GM12891 (cell line): Measurements from ENCODE around the gene MTHFS.
"Not testable (repeated sequence)": the region's sequence is repeated elsewhere in the genome, so short reads cannot be mapped to it uniquely, and the experiment has no call there.

Source experiments
- DNase-seq: peaks from one replicate; pipeline ENCODE4 v3.0.0; 2011; ENCODE audit warnings: low spot score; ENCODE audit not compliant: insufficient read length
- FAIRE-seq: peaks from 2 replicates; lab custom pipeline; 2011; peaks lifted over from hg19 to GRCh38; lab: Jason Lieb, UNC
- PAX5 ChIP-seq: IDR thresholded peaks from 2 replicates; pipeline ENCODE4 v1.6.1; 2011; ENCODE audit warnings: low read length, moderate library complexity, mild to moderate bottlenecking; ENCODE audit not compliant: insufficient read depth, severe bottlenecking
- POLR2A ChIP-seq: IDR thresholded peaks from 2 replicates; pipeline ENCODE4 v1.6.1; 2011; ENCODE audit warnings: low read depth, low read length, control low read depth
- POLR2AphosphoS5 ChIP-seq: IDR thresholded peaks from 2 replicates; pipeline ENCODE4 v1.6.1; 2011; ENCODE audit warnings: low read depth, low read length, control low read depth
- POU2F2 ChIP-seq: IDR thresholded peaks from 2 replicates; pipeline ENCODE4 v1.6.1; 2011; ENCODE audit warnings: low read depth, mild to moderate bottlenecking, control low read depth, low read length, moderate library complexity
- SPI1 ChIP-seq: IDR thresholded peaks from 2 replicates; pipeline ENCODE4 v1.6.1; 2011; ENCODE audit warnings: low read depth, low read length, control low read depth
- TAF1 ChIP-seq: IDR thresholded peaks from 2 replicates; pipeline ENCODE4 v1.6.1; 2011; ENCODE audit warnings: low read depth, low read length, control low read depth

Gene MTHFS

DNA sequence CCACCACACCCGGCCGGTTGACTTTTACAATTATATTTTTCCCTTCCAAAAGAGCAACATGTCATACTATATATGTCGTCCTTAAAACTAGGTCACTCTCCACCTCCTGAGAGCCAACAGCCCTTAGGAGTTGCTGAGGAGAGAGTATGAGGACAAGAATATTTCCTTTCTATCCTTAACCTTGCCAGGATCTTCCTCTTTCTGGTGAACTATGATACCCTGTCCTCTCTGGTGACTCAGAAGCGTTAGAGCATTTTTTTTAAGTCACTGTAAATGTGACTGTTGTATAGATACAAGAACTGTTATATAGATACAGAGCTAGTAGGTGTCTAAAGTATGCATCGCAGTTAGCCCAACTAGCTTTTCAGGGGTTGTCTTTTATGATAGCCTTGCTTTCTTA lies 33.7 kb upstream of the MTHFS start:
- FAIRE-seq, result no peak
- TF ChIP-seq PAX5 (no peak), POLR2A (no peak), POLR2AphosphoS5 (no peak), POU2F2 (no peak), TAF1 (no peak), SPI1 (no peak)
- DNase-seq, result no peak

DNA sequence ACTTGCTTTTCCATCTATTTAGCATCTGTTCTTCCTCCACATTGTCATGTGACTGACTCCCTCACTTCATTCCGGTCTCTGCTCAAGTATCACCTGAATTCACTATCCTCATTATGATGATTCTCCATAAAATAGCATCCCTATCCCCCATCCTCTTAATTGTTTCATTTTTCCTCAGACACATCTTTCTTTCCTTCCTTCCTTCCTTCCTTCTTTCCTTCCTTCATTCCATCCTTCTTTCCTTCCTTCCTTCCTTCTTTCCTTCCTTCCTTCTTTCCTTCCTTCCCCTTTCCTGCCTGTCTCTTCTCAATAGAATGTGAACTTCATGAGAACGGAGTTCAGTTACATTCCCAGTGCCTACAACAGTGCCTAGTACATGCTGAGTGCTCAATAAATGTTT lies 32.6 kb upstream of the MTHFS start:
- DNase-seq, result no peak
- TF ChIP-seq POLR2A (no peak), POU2F2 (no peak), SPI1 (no peak), PAX5 (no peak), POLR2AphosphoS5 (no peak), TAF1 (no peak)
- FAIRE-seq, result no peak

DNA sequence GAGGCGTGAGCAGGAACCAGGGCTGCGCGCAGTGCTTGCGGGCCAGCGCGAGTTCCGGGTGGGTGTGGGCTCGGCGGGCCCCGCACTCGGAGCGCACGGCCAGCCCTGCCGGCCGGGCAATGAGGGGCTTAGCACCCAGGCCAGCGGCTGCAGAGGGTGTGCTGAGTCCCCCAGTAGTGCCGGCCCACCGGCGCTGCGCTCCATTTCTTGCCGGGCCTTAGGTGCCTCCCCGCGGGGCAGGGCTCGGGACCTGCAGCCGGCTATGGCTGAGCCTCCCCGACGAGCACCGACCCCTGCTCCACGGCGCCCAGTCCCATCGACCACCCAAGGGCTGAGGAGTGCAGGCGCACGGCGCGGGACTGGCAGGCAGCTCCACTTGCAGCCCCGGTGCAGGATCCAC lies 29.3 kb upstream of the MTHFS start:
- FAIRE-seq, DNase-seq: not testable (repeated sequence)

DNA sequence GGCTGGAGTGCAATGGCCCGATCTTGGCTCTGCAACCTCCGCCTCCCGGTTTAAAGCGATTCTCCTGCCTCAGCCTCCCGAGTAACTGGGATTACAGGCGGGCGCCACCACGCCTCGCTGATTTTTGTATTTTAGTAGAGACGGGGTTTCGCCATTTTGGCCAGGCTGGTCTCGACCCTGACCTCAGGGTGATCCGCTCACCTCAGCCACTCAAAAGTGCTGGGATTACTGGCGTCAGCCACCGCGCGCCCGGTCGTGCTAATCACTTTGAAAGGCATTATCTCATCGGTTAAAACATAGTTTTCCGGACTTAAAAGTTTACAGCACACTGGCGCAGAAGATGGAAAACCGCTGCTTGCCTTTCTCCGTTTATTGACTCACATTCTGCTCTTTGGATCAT lies 27.6 kb upstream of the MTHFS start:
- TF ChIP-seq POU2F2 (no peak), POLR2AphosphoS5 (no peak), POLR2A (no peak), SPI1 (no peak), PAX5 (no peak), TAF1 (no peak)
- DNase-seq, result no peak
- no peak for FAIRE-seq

- peak; percentile 99 for FAIRE-seq
- peak; percentile 97 for DNase-seq
- TF ChIP-seq TAF1, result peak; percentile 92
- no peak for TF ChIP-seq PAX5
- peak; percentile 96 for TF ChIP-seq POLR2AphosphoS5
- TF ChIP-seq SPI1, result peak; percentile 37; the same call in 1 of the 2 replicates
- TF ChIP-seq POLR2A, result peak; percentile 99
- peak; percentile 83 for TF ChIP-seq POU2F2
These were observed 26.8 kb upstream of the MTHFS start for GRCh38 chr15:79923515-79924169.

GRCh38 chr15:79923079-79923514 lies 26.3 kb upstream of the MTHFS start:
- peak; percentile 74 for DNase-seq

DNA sequence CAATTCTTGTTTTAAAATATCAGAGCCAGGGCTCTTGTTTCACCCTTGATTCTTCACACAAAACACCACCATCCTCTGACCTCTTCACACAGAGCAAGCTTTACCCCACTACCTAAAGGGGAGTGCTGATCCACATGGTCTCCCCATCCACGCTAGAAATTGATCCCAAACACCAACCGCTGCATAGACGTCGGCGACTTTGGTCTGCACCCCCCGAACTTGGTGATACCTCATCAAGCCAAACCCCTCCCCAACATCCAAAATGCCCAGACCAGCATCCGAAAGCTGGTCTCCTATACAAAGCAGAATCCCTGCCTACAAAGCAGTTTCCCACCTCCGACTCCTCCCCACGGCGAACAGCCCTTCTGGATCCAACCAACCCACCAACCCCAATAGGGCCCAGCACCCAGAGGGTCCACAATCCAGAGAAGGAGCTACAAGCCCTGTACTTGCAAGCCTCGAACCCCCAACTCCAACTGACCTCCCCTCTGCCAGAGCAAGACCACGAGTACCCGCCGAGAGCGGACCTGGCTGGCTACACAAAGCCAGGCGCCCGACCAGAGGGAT lies 25.8 kb upstream of the MTHFS start:
- FAIRE-seq, result no peak
- TF ChIP-seq POLR2A (no peak), SPI1 (no peak), POLR2AphosphoS5 (no peak), POU2F2 (no peak), PAX5 (no peak)

More at GRCh38 chr15:79923079-79923514, 26.3 kb upstream of the MTHFS start:
- no peak for TF ChIP-seq TAF1
- peak; percentile 16 for TF ChIP-seq POLR2AphosphoS5
- FAIRE-seq, result no peak

GRCh38 chr15:79919749-79920511 lies 23.1 kb upstream of the MTHFS start:
- TF ChIP-seq POU2F2 (no peak), POLR2A (no peak), POLR2AphosphoS5 (no peak), SPI1 (no peak), TAF1 (no peak), PAX5 (no peak)
- no peak for DNase-seq
- no peak for FAIRE-seq

More for the DNA sequence above, 25.8 kb upstream of the MTHFS start:
- DNase-seq, result no peak

DNA sequence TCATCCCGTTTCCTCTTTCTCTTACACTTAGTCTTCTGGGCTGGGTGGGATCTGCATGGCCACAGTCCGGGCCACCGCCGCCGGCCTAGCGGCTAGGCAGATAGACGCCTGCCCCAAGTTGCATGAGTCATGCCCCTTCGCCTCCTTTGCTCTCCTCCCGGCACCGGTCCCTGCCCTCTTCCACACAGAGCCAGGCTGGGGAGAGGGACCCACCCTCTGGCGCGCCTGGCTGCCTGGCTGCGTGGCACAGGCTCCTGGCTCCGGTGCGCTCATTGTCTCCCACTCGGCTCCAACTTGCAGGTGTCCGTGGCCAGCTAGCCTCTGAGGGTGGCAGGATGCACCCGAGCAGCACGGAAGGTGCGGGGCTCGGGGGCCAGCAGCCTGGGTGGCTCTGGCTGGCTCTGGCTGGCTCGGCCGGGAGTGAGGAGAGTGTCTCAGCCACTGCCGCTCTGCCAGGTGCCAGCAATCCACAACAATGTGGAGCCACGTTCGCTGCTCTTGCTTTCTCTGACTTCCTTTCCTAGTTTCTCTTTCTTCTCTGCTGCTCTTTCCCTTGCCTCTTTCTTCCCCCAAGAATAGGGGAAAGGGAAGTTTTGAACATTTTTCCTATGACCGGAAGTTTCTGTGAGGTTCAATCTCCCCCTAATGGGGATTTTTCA lies 22.4 kb upstream of the MTHFS start:
- TF ChIP-seq POLR2AphosphoS5 (0 out of 2 replicates have a peak, but pooled peaks have one; percentile 28), POU2F2 (no peak), SPI1 (no peak), TAF1 (no peak)
- FAIRE-seq (no peak), DNase-seq (no peak)

DNA sequence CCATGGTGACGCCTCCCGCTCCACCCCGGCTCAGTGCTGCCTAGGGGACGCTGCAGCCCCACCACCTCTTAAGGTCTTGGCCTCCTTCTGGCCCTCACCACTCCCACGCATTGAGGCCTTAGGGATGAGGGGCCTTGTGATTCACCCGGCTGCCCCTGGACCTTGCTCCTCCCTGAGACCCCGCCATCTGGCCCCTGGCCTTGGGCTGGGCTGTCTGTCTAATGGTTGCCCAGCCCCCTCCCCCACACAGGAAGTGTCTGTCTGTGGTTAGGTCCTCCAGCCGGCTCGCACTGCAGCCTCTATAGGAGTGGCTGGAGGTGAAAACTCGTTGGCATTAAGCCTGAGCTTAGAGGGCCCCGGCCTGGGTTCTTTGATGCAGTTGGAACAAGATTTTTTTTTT lies 21.5 kb upstream of the MTHFS start:
- DNase-seq (no peak), FAIRE-seq (no peak)
- TF ChIP-seq POLR2AphosphoS5 (peak; percentile 25; the same call in 1 of the 2 replicates), SPI1 (no peak)
